D721Med (cell line): ENCODE data around the gene TMEM154.

Source experiments
- DNase-seq: peaks from one replicate; pipeline ENCODE4 v3.0.0; 2011; ENCODE audit warnings: low spot score; ENCODE audit not compliant: insufficient read length
- FAIRE-seq: peaks from 2 replicates; lab custom pipeline; 2011; peaks lifted over from hg19 to GRCh38; lab: Jason Lieb, UNC
- TF ChIP-seq, protein P1 (sequence below): IDR thresholded peaks from 2 replicates; pipeline ENCODE4 v1.5.1; 2012; ENCODE audit warnings: mild to moderate bottlenecking, control low read depth; ENCODE audit not compliant: insufficient read depth; ENCODE audit errors: missing control alignments

The TMEM154 gene

DNA sequence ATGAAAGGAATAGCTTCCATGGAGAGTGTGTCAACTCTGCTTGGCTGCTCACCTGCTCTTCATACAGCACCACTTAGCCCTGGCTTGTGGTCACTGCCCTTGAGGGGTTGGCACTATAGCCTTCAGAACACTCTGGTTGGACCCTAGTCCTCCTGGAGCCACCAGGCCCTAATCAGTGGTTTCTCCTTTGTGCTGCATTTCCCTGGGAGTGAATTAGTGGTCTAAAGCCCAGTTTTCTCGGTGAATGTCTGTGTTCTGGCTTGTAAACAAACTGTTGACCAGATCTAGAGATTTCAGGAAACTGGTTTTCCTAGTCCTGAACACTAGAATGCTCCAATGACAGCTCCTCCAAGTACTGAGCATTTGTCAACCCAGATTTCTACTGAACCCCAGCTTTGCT is 28.6 kb upstream of the TMEM154 start:
- TF ChIP-seq, protein P1, sequence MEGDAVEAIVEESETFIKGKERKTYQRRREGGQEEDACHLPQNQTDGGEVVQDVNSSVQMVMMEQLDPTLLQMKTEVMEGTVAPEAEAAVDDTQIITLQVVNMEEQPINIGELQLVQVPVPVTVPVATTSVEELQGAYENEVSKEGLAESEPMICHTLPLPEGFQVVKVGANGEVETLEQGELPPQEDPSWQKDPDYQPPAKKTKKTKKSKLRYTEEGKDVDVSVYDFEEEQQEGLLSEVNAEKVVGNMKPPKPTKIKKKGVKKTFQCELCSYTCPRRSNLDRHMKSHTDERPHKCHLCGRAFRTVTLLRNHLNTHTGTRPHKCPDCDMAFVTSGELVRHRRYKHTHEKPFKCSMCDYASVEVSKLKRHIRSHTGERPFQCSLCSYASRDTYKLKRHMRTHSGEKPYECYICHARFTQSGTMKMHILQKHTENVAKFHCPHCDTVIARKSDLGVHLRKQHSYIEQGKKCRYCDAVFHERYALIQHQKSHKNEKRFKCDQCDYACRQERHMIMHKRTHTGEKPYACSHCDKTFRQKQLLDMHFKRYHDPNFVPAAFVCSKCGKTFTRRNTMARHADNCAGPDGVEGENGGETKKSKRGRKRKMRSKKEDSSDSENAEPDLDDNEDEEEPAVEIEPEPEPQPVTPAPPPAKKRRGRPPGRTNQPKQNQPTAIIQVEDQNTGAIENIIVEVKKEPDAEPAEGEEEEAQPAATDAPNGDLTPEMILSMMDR = no peak
- FAIRE-seq = no peak
- DNase-seq = no peak

DNA sequence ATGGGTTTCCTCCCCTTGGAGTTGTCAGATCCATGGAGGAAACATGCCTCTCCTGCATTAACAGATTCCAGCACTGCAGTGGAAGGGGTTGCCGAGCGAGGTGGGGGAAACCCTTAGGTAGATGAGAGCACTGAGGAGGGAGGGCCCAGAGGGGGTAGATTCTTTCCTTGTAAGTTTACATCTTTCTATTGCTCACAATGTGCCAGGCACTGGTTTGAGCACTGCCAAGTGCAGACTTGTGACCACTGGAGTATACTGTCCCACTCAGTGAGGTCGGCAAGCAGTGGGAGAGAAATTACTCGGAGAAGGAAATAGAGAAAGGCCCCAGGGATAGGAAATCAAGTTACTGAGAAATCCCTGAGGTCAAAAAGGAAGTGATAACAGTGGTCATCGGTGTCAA is 27.8 kb upstream of the TMEM154 start:
- FAIRE-seq (no peak), DNase-seq (no peak)
- TF ChIP-seq, protein P1 = no peak

DNA sequence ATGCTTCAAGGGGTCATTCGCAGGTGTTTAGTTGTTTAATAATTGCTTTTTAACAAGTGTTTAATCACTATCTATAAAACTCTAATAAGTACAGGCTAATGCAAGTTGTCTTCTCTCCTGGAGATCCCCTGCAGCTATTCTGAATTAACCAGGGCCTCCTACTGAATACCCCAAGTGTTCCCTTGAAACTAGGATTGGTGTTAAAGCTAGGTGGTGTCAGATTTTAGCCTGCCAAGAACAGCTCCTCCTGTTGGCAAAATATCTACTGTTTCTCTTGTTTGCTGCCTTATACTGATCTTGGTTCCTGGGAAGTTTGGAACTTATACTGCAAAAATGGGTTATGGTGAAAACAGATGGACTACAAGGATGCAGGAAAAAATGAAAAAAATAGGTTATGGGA is 26.1 kb upstream of the TMEM154 start:
- FAIRE-seq = no peak
- no peak for DNase-seq
- TF ChIP-seq, protein P1 = no peak

DNA sequence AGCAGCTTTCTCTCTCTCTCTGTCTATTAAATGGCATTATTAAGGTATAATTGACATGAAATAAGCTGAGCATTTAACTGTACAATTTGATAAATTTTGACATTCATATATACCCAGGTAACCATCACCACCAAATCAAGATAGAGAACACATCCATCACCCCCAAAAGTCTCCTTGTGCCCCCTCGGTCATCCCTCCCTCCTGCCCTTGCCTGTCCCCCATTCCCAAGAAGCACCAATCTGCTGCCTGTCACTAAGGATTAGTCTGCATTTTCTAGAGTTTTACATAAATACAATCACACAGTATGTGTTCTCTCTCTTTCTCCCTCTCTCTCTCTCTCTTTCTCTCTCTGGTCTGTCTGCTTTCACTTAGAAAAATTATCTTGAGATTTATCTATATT is 25.0 kb upstream of the TMEM154 start:
- no peak for FAIRE-seq
- TF ChIP-seq, protein P1 = no peak
- no peak for DNase-seq

DNA sequence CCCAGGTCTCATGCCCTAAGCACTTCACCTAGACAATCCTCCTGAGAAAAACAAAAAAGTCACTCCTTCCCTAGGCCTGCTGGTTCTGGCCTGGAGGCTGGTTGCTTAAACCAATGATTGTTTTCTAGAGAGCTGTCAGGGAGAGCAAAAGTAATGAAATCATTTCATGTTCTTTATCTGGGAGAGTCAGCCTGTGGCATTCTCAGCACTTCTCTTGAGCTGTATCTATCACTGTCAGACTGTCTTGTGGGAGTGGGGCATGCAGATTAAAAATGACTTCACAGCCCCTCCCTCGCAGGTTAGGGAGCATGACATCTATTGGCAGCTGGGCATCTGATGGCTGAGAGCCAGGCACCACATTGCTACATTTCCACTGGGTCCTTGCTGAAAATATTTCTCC is 20.4 kb upstream of the TMEM154 start:
- TF ChIP-seq, protein P1 = no peak
- FAIRE-seq (no peak), DNase-seq (no peak)

DNA sequence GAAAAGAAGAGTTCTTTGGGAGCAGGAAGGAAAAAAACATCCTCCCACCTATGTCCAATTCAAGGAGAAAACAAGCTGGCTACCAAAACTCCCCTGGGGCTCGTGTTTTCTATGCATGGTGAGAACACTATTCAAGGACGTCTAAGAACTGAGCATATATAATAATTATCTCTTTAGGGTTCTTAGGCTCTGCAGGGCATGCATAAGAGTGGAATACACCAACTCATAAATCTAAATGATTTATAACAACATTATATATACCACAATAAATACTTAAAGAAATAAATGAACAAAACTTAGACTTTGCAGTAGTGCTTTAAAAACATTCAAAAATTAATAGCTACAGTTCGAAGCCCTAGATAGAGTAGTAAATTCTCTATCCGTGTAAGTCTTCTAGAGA is 19.5 kb upstream of the TMEM154 start:
- DNase-seq = no peak
- FAIRE-seq = no peak
- TF ChIP-seq, protein P1 = no peak

DNA sequence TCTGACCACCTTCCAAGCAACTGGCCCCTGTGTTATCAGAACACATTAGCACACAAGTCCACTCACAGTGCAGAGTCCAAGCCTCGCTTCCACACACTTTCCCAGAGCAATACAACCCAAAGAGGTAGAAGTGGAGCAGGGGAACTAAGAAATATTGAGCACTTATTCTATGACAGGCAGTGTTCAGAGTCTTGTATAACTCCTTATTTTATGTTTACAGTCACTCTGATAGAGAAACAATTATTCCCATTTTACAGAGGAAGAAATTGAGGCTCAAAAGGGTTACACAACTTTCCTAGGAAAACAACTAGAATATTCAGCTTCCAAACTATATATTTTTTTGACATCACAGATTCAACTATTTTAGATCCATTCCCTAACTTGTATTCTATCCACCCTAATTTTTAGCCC is 18.3 kb upstream of the TMEM154 start:
- TF ChIP-seq, protein P1 = no peak
- FAIRE-seq (no peak), DNase-seq (no peak)
